RPMI8226 (cell line): Measurements from ENCODE around the gene CAPN14.
A peak's percentile ranks its signal among the peaks of the same experiment; 100 is the strongest.

Experiments
- DNase-seq: peaks from one replicate; pipeline ENCODE4 v3.0.0-alpha.2; 2015

CAPN14 gene

DNA sequence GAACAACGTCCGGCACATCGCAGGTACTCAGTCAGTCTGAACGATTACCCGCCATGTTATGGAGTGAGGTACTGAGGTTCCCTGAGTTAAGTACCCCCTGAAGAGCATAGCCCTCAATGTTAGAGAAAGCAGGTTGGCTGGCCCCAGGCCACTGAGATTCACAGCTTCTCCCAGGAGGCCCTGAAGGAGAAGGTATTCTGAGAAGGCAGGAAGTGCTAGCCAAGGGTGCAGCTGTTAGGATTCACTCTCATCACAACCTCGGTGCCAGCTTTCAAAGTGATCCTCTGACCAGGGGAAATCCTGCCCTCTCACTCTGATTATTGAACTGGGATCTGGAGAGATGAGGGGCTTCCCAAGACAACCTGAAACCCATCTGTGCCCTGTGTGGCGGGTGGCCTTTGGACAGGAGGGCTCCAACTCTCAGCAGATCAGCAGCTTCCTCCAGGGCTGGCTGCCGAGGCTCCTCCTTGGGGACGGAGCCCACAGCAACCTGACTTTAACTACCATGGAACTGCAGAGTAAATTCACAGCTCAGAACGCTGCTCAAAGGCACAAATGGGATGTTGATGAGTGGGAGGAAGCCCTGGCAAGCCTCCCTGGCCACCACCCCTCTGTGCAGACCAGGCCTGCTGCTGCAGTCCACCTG lies 24.4 kb upstream of the CAPN14 start:
- no peak for DNase-seq

GRCh38 chr2:31240381-31241365 lies 23.4 kb upstream of the CAPN14 start:
- DNase-seq = no peak

GRCh38 chr2:31239593-31240177 lies 22.4 kb upstream of the CAPN14 start:
- no peak for DNase-seq

DNA sequence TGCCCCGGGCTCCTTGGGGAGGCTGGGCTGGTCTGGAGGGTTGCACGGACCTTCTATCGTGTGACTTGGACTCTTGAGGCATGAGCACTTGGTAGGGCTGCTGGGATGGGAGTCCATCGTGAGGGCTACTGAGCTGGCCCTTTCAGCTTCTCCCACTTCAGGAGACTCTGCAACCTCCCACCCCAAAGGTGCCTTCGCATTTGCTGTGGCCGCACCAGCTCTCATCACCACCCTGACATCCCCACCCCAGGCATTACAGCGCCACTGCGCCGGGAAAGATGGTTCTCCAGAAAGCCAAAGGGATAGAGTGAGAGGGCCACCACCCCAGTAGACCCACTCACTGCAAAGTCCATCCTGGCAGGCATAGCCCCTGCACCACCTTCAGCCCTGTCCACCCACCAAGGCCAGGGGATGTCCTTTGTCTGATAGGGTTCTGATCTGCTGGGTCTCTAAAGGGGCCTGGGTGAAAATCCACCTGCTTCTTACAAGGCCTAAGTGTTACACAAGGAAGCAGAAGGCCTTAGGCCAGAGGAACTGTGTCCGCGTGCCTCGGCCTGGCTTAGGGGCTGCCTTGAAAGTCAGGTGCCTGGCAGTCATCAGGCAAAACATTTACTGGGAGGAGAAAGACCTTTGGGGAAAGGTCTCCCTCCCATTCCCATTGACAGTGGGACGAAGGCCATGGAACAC lies 21.7 kb upstream of the CAPN14 start:
- DNase-seq = no peak

DNA sequence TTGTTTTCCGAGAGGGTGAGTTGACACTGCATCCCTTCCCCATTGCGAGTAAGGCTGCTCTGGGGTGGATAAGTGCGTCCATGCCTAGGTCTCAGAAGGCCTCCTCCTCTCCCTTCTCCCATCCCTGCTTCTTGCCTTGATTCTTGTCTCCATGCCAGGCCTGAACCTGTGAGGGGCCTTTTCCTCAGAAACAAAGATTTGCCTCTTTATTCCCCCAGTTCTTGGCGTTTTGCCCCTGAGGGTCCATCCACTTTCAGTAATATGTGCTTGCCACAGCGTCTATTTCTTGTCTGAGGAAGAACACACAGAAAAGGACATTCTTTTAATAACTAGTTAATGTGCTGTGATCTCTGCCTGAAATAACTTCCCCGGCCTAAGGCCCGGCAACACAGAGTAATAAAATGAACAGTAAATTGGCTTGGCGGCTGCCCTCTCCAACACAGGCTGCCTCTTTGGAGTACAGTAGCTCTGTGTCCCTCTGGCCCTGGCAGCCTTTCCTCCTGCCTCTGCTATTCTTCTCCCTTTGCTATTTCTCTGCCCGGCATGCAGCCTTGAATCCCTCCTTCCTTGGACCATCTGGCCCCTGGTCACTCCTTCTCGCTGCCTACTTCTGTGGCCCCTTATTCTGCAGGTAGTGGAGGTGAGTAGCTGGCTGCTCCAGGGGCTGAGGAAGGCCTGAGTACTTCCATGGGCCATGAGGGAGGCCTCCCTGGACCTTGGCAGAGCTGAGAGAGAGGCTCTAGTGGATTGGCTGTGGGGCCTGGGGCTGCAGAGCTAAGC lies 21.0 kb upstream of the CAPN14 start:
- no peak for DNase-seq

DNA sequence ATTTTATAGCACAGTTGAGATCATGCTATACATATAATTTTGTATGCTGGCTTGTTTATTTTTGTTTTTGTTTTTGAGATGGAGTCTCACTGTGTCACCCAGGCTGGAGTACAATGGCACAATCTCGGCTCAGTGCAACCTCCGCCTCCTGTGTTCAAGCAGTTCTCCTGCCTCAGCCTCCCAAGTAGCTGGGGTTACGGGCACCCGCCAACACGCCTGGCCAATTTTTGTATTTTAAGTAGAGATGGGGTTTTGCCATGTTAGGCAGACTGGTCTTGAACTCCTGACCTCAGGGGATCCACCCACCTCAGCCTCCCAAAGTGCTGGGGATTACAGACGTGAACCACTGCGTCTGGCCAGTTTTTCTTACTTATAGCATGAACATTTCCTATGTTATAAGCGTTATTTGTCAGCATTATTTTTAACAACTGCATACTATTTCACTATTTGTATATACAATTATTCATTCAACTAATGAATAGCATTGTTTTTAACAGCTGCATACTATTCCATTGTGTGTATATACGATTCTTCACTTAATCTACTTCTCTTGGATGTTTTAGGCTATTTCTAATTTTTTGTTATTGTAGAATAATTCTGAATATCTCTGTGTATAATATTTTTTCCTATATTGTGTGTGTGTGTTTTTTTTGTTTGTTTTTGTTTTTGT lies 20.2 kb upstream of the CAPN14 start:
- no peak for DNase-seq

GRCh38 chr2:31236433-31237205 lies 19.3 kb upstream of the CAPN14 start:
- DNase-seq = no peak

- no peak for DNase-seq
Measured at GRCh38 chr2:31235504-31235902, 18.2 kb upstream of the CAPN14 start.

DNA sequence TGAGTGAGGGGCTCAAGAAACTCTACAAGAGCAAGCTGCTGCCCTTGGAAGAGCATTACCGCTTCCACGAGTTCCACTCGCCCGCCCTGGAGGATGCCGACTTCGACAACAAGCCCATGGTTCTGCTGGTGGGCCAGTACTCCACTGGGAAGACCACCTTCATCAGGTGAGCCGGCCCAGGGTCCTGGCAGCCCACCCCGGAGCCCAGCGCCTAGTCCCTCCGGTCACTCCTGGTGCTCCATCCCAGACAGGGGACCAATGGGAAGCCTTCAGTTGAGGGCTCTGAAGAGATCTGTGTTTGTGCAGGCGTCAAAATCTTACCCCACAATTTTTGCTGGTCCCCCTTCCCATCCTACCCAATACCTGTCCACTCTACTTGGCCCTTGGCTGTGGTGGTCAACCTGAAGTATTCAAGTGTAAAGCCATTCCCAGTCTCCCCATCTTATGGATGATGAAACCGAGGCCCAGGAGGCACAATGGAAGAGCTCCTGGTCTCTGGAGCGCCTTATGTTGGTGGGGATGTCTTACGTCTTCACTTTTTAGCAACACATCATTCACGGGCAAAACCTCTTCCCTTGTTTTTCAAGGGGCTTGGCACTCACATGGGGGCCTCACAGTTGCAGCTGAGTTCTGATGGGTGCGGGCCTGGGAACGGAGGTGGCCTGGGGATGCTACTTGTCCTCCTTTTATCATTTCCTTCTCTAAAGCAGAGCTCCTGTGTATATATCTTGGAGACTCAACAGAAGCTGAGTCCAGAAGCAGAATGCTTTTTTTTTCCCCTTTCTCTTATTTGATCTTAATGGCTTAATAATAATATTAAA lies 17.6 kb upstream of the CAPN14 start:
- no peak for DNase-seq

- DNase-seq = peak; percentile 92
Measured at GRCh38 chr2:31233741-31234682, 16.7 kb upstream of the CAPN14 start, which contains the start of gene EHD3. TSS of gene EHD3 (plus strand) at chr2:31234152. CDS start at chr2:31234622, 470 bp downstream.

- no peak for DNase-seq
Measured at GRCh38 chr2:31233231-31233630, 15.9 kb upstream of the CAPN14 start.

DNA sequence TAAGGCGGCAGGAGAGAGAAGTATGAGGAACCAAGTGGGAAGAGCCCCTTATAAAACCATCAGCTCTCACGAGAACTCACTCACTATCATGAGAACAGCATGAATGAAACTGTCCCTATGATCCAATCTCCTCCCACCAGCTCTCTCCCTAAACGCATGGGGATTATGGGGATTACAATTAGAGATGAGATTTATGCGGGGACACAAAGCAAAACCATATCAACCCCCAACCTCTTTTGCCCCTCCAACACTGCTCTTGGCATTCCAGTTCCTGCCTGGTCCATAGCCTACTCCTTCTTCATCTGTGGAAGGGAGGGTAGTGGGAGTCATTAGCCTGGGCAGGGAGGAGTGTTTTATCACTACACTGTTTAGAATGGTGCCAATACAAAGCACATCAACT lies 15.3 kb upstream of the CAPN14 start:
- no peak for DNase-seq

- no peak for DNase-seq
Measured at GRCh38 chr2:31231571-31232302, 14.4 kb upstream of the CAPN14 start.

DNA sequence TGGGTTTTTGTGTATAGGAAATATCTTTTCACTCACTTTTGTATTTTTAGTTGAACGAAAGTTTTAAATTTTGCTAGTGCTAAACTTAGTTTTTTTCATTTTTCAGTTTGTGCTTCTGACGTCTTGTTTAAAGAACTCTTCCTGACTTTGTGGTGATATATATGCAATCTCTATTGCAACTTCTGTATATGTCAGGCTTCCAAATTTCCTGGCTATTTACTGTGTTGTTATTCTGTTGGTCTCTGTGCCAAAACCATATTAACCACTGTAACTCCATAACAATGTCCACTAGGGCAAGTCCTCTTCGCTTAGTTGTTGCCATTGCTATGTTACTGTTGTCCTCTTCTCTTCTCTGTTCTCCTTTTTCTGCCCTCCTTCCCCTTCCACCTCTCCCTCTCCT lies 13.4 kb upstream of the CAPN14 start:
- no peak for DNase-seq

- no peak for DNase-seq
Measured at GRCh38 chr2:31228717-31229116, 11.4 kb upstream of the CAPN14 start.

- DNase-seq = no peak
Measured at GRCh38 chr2:31227711-31228125, 10.4 kb upstream of the CAPN14 start.

- no peak for DNase-seq
Measured at GRCh38 chr2:31227110-31227509, 9.8 kb upstream of the CAPN14 start.

DNA sequence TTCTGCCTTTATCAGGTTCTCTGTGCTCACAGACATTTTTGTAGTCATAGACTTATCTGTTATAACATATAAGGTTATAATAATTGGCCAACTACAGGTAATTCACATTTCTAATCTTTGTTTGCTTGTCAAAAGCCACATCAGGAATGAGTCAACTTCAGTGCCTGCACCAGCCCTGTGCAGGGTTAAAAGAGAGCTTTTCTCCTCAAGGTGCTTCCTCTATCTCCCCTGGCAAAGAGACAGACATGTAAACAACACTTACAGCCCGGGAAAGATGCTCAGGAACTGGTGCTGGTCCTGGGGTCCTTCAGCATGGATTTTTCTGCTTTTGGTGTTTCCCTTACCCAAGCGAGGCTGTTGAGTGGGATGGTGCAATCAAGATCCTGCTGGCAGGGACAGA lies 9.0 kb upstream of the CAPN14 start:
- no peak for DNase-seq
